Caco-2 (cell line): ENCODE measurements around the gene IQSEC3. TPM values are rescaled to one million over a fixed set of nuclear protein-coding genes. Genes with fewer than 3 reads are reported as not detected.

Experiments used
- BruUV-seq: library from RNA; stranded (reverse); fragments of 400-500 nt; replicated peaks from 2 replicates; lab custom pipeline; 2021; lab: Mats Ljungman, UMichigan
- CTCF ChIA-PET: fragments of 300-600 bp; sonication (Branson Sonifier 250); formaldehyde crosslinking; loops from one replicate; lab custom pipeline; 2022; ENCODE audit warnings: antibody characterized with exemption; lab: Charles Lee
- POLR2A ChIA-PET: fragments of 300-600 bp; sonication (Branson Sonifier 250); formaldehyde crosslinking; loops from one replicate; lab custom pipeline; 2022; ENCODE audit warnings: antibody characterized with exemption; lab: Charles Lee
- DNase-seq, 2 experiments: peaks; one replicate each; pipeline versions ENCODE4 v3.0.0 to v3.0.0-alpha.2; 2020 to 2022
- H3K27me3 ChIP-seq: replicated peaks from 2 replicates; pipeline ENCODE4 v1.6.0; 2011; ENCODE audit warnings: low read length; ENCODE audit not compliant: control insufficient read depth, insufficient read depth
- H3K36me3 ChIP-seq: 2 replicates; pipeline ENCODE4 v1.5.1; 2011; ENCODE audit warnings: low read length; ENCODE audit not compliant: control insufficient read depth, insufficient read depth
- H3K4me1 ChIP-seq: fragments of 250-450 bp; sonication (Bioruptor Pico); 2 replicates; pipeline ENCODE4 v1.5.1; 2020; ENCODE audit warnings: mild to moderate bottlenecking
- H3K4me3 ChIP-seq: 2 replicates; pipeline ENCODE4 v1.5.1; 2011; ENCODE audit warnings: low read depth, mild to moderate bottlenecking, control low read depth, low read length
- H3K9me3 ChIP-seq: fragments of 250-450 bp; sonication (Bioruptor Pico); 2 replicates; pipeline ENCODE4 v1.5.1; 2020; ENCODE audit warnings: mild to moderate bottlenecking, moderate library complexity
- H3K27ac Mint-ChIP-seq: one replicate; pipeline ENCODE4 v1.8.0; 2022; ENCODE audit warnings: mixed read lengths; ENCODE audit not compliant: unreplicated experiment
- H3K27me3 Mint-ChIP-seq: one replicate; pipeline ENCODE4 v1.8.0; 2022; ENCODE audit warnings: mixed read lengths; ENCODE audit not compliant: insufficient read depth, unreplicated experiment
- H3K36me3 Mint-ChIP-seq: one replicate; pipeline ENCODE4 v1.8.0; 2022; ENCODE audit warnings: mild to moderate bottlenecking, mixed read lengths; ENCODE audit not compliant: insufficient read depth, unreplicated experiment
- H3K4me1 Mint-ChIP-seq: one replicate; pipeline ENCODE4 v1.8.0; 2022; ENCODE audit warnings: low read depth, mixed read lengths; ENCODE audit not compliant: unreplicated experiment
- H3K4me3 Mint-ChIP-seq: one replicate; pipeline ENCODE4 v1.8.0; 2022; ENCODE audit warnings: mild to moderate bottlenecking, moderate library complexity, mixed read lengths; ENCODE audit not compliant: unreplicated experiment
- H3K9me3 Mint-ChIP-seq: one replicate; pipeline ENCODE4 v1.8.0; 2022; ENCODE audit warnings: mixed read lengths; ENCODE audit not compliant: unreplicated experiment
- CTCF ChIP-seq, 2 experiments: fragments of 200-600 bp in 1 of 2; IDR thresholded peaks; 1 replicate in 1 of 2; 2 replicates in 1 of 2; pipeline versions ENCODE4 v1.5.1 to v1.8.0; 2011 to 2022; ENCODE audit warnings: antibody characterized with exemption in 1 of 2, control low read depth in 1 of 2, inconsistent platforms in 1 of 2, low read depth in 1 of 2, low read length in 1 of 2, mild to moderate bottlenecking in 1 of 2, moderate library complexity in 1 of 2; ENCODE audit not compliant: insufficient read depth in 1 of 2, severe bottlenecking in 1 of 2, unreplicated experiment in 1 of 2
- intact Hi-C: fragments of 100-400 bp; cut with micrococcal nuclease; formaldehyde crosslinking; loops from one replicate; pipeline ENCODE4 v1.10.0; 2022; ENCODE audit not compliant: unreplicated experiment
- total RNA-seq: library from RNA; stranded (reverse); gene quantifications from 2 replicates; pipeline ENCODE4 v1.2.3, GENCODE V29; 2022

IQSEC3 gene
- total RNA-seq, 1 experiment from 2014 or later: 0.59 TPM

- H3K9me3 Mint-ChIP-seq: no peaks in the 10 kb centered on the region
- peaks cover 5% of the 10 kb centered on the region for H3K27me3 Mint-ChIP-seq
- DNase-seq: no peak
- H3K4me3 ChIP-seq: no peak overlapping the region
- H3K27ac Mint-ChIP-seq: no peak overlapping the region
- H3K27me3 ChIP-seq: no peaks in the 10 kb centered on the region
- H3K4me1 Mint-ChIP-seq: no peaks in the 10 kb centered on the region
- no peaks in the 10 kb centered on the region for H3K36me3 Mint-ChIP-seq
- POLR2A ChIA-PET: no interaction called here
- no peaks in the 10 kb centered on the region for H3K36me3 ChIP-seq
- H3K4me1 ChIP-seq: no peaks in the 10 kb centered on the region
- no peak for TF ChIP-seq CTCF (IDR thresholded peaks at IDR 0.05; ENCODE audit: insufficient read depth in 1 of 2, low read depth in 1 of 2, low read length in 1 of 2, severe bottlenecking in 1 of 2, unreplicated experiment in 1 of 2)
- CTCF ChIA-PET: interaction anchor here (0.6 to 1.8 kb wide), 3 partner anchors 11 to 403 kb away, joined by 3 to 14 read pairs (median 3); no protein-coding TSS in a partner anchor
- BruUV-seq: no TSS peak
- H3K4me3 Mint-ChIP-seq: no peak overlapping the region
- intact Hi-C loops: no loop called here
- no peaks in the 10 kb centered on the region for H3K9me3 ChIP-seq
These were observed 154.5 kb downstream of the IQSEC3 start for GRCh38 chr12:220946-221550.

- Histone ChIP-seq H3K36me3 (no peaks in the 10 kb centered on the region), H3K4me1 (no peaks in the 10 kb centered on the region), H3K9me3 (no peaks in the 10 kb centered on the region), H3K4me3 (no peak overlapping the region), H3K27me3 (no peaks in the 10 kb centered on the region)
- no peaks in the 10 kb centered on the region for H3K9me3 Mint-ChIP-seq
- H3K27ac Mint-ChIP-seq: no peak overlapping the region
- BruUV-seq: no TSS peak
- no peaks in the 10 kb centered on the region for H3K4me1 Mint-ChIP-seq
- ChIA-PET POLR2A (no interaction called here), CTCF (no interaction called here)
- intact Hi-C loops: no loop called here
- no peak for TF ChIP-seq CTCF (IDR thresholded peaks at IDR 0.05; ENCODE audit: insufficient read depth in 1 of 2, low read depth in 1 of 2, low read length in 1 of 2, severe bottlenecking in 1 of 2, unreplicated experiment in 1 of 2)
- H3K27me3 Mint-ChIP-seq: peaks cover 5% of the 10 kb centered on the region
- H3K36me3 Mint-ChIP-seq: no peaks in the 10 kb centered on the region
- no peak for DNase-seq
- H3K4me3 Mint-ChIP-seq: no peak overlapping the region
These were observed 155.2 kb downstream of the IQSEC3 start for GRCh38 chr12:221736-222135.

- POLR2A ChIA-PET: no interaction called here
- Mint-ChIP-seq H3K27me3 (peaks cover 13% of the 10 kb centered on the region), H3K9me3 (no peaks in the 10 kb centered on the region), H3K4me1 (no peaks in the 10 kb centered on the region), H3K4me3 (no peak overlapping the region), H3K27ac (no peak overlapping the region), H3K36me3 (no peaks in the 10 kb centered on the region)
- H3K27me3 ChIP-seq: no peaks in the 10 kb centered on the region
- H3K4me3 ChIP-seq: no peak overlapping the region
- BruUV-seq: no TSS peak
- no peaks in the 10 kb centered on the region for H3K4me1 ChIP-seq
- intact Hi-C loops: no loop called here
- no peak for TF ChIP-seq CTCF (IDR thresholded peaks at IDR 0.05; ENCODE audit: insufficient read depth in 1 of 2, low read depth in 1 of 2, low read length in 1 of 2, severe bottlenecking in 1 of 2, unreplicated experiment in 1 of 2)
- DNase-seq: no peak
- no peaks in the 10 kb centered on the region for H3K9me3 ChIP-seq
- CTCF ChIA-PET: interaction anchor here (1.4 kb wide), 1 partner anchor 24 kb away, joined by 3 read pairs; no protein-coding TSS in a partner anchor
- no peaks in the 10 kb centered on the region for H3K36me3 ChIP-seq
These were observed 157.3 kb downstream of the IQSEC3 start for GRCh38 chr12:223841-224240.
